ENCODE measurements around the gene PRSS21. TPM values are rescaled to one million over a fixed set of nuclear protein-coding genes. Genes with fewer than 3 reads are reported as not detected.

Gene PRSS21
- total RNA-seq, 4 donors from 2014 or later, result not detected

DNA sequence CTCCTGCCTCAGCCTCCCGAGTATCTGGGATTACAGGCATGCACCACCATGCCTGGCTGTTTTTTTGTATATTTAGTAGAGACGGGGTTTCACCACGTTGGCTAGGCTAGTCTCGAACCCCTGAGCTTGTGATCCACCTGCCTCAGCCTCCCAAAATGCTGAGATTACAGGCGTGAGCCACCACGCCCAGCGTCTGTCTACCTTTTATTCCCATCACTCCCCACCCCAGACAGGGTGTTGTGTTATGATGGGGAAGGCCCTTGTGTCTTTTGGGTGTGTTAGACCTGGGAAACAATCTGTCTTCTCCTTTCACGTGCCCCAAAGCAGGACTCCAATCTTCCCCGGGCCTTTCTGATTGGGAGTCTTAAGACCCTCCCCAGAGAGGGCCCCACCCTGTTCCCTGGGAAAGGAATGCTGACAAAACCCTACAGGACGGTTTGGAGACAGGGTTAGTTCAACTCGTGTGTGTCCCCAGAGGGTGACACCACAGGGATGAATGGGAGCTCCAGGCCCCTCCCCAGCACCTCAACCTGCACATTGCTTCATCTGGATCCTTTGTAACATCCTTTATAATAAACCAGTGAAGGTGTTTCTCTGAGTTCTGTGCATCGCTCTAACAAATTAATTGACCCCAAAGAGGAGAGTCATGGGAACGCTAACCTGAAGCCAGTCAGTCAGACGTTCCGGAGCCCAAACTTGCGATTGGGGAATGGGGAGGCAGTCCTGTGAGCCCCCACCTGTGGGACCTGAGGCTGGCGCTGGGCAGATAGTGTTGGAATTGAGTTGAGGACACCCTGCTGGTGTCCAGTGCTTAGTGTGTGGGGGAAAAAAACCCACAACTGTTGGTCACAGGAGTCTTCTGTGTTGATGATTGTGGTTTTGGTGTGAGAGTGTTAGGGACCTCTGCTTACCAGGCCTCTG lies 36.8 kb upstream of the PRSS21 start:
- no peak for TF ChIP-seq EP300 (IDR thresholded peaks at IDR 0.05)
- no peaks in the 10 kb centered on the region for H3K36me3 ChIP-seq
- H3K27ac ChIP-seq, result no peak overlapping the region
- no peak overlapping the region for H3K4me3 ChIP-seq
- H3K4me1 ChIP-seq, result peaks cover 0 to 37% (median 22%) of the 10 kb centered on the region in 4 donors
- no peak for DNase-seq (ENCODE audit: low spot score in 2 of 2)
- no peaks in the 10 kb centered on the region for H3K9me3 ChIP-seq
- H3K27me3 ChIP-seq, result peaks cover 0 to 7% of the 10 kb centered on the region in 2 donors
- 64 to 68% methylated on average over 17 of the region's 17 CpGs for WGBS, 2 donors

DNA sequence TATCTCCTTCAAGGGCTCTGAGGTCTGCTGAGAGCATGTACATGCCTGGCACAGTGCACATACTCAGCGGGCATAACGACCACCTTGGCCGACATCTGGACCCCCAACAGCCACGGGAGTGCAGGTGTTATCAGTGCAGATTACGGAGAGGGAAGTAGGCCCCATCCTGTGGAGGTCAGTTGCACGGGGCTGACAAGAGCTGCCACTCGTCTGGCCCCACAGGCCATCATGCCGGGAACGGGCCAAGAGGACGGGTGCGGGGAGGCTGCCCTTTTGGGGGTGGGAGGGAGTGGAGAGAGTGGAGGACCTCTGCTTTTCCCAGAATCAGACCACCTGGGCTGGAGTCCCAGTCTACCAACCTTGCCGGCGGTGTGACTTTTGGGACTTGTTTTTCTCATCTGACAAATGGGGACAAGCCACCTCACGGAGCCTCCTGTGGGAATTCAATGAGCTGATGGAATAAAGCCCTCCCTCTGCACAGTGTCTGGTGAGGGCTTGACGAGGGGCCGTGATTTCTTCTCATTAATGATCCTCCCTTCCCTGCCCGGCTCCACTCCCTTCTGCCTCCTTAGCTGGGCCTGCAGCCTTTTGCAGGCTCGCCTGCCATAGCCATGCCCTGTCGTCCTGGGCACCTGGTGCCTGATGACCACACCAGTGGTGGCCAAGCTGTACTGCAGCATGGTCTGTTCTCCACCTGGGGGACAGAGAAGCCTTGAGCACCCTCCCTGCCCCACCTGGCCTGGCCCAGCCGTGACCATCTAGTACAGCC lies 34.3 kb upstream of the PRSS21 start:
- peaks cover 0 to 28% of the 10 kb centered on the region in 2 donors for H3K27me3 ChIP-seq
- no peak for DNase-seq (ENCODE audit: low spot score in 2 of 2)
- H3K9me3 ChIP-seq, result no peaks in the 10 kb centered on the region
- peaks cover 0 to 34% (median 17%) of the 10 kb centered on the region in 4 donors for H3K4me1 ChIP-seq
- H3K27ac ChIP-seq, result no peak overlapping the region
- WGBS, 2 donors, result 81 to 85% methylated on average over 13 to 20 of the region's 20 CpGs
- TF ChIP-seq EP300 (IDR thresholded peaks at IDR 0.05) (no peak), POLR2A (IDR thresholded peaks at IDR 0.05) (no peak)
- TF ChIP-seq, protein P1, sequence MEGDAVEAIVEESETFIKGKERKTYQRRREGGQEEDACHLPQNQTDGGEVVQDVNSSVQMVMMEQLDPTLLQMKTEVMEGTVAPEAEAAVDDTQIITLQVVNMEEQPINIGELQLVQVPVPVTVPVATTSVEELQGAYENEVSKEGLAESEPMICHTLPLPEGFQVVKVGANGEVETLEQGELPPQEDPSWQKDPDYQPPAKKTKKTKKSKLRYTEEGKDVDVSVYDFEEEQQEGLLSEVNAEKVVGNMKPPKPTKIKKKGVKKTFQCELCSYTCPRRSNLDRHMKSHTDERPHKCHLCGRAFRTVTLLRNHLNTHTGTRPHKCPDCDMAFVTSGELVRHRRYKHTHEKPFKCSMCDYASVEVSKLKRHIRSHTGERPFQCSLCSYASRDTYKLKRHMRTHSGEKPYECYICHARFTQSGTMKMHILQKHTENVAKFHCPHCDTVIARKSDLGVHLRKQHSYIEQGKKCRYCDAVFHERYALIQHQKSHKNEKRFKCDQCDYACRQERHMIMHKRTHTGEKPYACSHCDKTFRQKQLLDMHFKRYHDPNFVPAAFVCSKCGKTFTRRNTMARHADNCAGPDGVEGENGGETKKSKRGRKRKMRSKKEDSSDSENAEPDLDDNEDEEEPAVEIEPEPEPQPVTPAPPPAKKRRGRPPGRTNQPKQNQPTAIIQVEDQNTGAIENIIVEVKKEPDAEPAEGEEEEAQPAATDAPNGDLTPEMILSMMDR (IDR thresholded peaks at IDR 0.05), result no peak
- H3K4me3 ChIP-seq, result no peak overlapping the region
- H3K36me3 ChIP-seq, result no peaks in the 10 kb centered on the region

DNA sequence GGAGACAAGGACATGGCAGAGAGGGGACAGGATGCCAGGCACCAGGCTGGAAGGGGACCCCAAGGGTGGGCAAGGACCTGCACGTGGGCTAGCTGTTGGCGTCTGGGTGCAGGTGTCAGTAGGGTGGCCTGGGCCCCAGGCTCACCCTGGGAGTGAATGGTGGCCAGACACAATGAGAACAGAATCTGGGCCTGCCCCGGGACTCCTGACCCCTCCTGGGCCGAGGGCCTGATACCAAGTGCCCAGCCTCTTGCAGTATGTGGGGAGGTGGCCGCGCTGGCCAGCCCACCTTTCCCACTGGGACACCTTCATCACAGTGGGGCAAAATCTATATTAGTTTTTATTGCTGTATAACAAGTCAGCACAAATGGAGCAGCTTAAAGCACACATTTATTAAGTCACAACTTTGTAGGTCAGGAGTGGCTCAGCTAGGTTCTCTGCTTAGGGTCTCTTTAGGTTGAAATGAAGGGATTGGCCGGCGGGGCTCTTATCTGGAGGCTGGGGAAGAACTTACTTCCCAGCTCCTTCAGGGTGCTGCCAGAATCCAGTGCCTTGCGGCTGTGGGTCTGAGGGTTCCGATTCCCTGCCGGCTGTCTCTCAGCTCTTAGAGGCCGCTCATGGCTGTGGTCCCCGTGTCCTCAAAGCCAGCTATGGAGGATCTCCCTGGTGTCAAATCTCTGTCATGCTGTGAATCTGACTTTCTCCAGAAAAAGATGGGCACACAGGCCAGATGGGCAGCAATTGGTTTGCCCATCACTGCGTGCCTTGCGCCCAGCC lies 33.3 kb upstream of the PRSS21 start:
- Histone ChIP-seq H3K9me3 (no peaks in the 10 kb centered on the region), H3K36me3 (no peaks in the 10 kb centered on the region), H3K4me3 (no peak overlapping the region), H3K27ac (no peak overlapping the region), H3K27me3 (peaks cover 0 to 37% of the 10 kb centered on the region in 2 donors), H3K4me1 (peaks cover 0 to 26% (median 10%) of the 10 kb centered on the region in 4 donors)
- 89 to 94% methylated on average over 11 to 15 of the region's 15 CpGs for WGBS, 2 donors
- TF ChIP-seq, protein P1 (IDR thresholded peaks at IDR 0.05), result no peak
- no peak for TF ChIP-seq POLR2A (IDR thresholded peaks at IDR 0.05)
- no peak for TF ChIP-seq EP300 (IDR thresholded peaks at IDR 0.05)
- DNase-seq (ENCODE audit: low spot score in 2 of 2), result no peak

DNA sequence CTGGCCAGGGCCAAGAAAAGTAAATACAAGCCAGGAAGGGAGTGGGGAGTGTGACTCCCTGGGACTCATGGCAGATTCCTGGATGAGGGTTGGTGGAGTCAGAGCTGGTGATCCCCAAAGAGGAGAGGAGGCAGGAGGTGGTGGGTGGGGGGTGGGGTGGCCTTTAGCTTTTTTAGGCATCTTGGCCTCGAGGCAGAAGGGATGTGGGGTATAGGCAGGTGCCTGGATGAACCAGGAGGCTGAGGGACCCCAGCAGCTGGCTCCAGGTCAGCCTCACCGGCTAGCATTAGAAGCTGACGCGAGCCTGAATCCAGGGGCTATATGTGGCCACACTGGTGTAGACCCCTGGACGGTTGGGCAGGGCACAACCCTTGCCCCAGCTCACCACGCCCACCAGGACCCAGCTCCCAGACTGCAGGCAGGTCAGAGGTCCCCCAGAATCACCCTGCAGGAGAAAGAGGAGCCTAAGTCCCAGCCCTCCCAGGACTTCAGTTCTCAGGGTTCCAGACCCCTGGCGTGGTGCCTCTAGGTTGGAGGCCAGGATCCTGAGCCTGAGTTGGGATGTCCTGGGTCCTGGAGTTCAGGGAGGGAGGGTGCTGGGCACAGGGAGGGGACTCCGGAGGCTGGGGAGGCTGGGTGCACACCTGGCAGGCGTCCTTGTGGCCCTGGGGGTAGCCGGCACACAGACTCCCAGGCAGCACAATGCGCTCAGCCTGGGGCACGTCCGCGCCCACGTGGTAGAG lies 32.5 kb upstream of the PRSS21 start:
- H3K4me1 ChIP-seq, result peaks cover 0 to 19% (median 8%) of the 10 kb centered on the region in 4 donors
- 55% methylated on average over 10 to 12 of the region's 15 CpGs for WGBS, 2 donors
- no peak for TF ChIP-seq EP300 (IDR thresholded peaks at IDR 0.05)
- TF ChIP-seq, protein P1 (IDR thresholded peaks at IDR 0.05), result no peak
- no peak overlapping the region for H3K27ac ChIP-seq
- DNase-seq (ENCODE audit: low spot score in 2 of 2), result no peak
- H3K27me3 ChIP-seq, result peaks cover 0 to 44% of the 10 kb centered on the region in 2 donors
- H3K36me3 ChIP-seq, result no peaks in the 10 kb centered on the region
- no peaks in the 10 kb centered on the region for H3K9me3 ChIP-seq
- peak overlapping the region in 2 of 4 donors; percentile 33 to 44 for H3K4me3 ChIP-seq

Measured in tibial nerve (tissue), 4 donors.